Vagina (tissue), 2 donors: ENCODE measurements around the gene PIK3R5.

ENCODE experiments used
- CTCF ChIP-seq, 3 experiments: fragments of 450-650 bp in 2 of 3; fragments of 200-600 bp in 1 of 3; sonication (generic) in 1 of 3; IDR thresholded peaks; one replicate each; pipeline ENCODE4 v1.5.1; 2017 to 2019; ENCODE audit warnings: antibody characterized with exemption in 3 of 3, mild to moderate bottlenecking in 2 of 3, moderate library complexity in 2 of 3
- POLR2A ChIP-seq, 2 donors: fragments of 450-650 bp; IDR thresholded peaks; one replicate each; pipeline ENCODE4 v1.6.1; 2017; ENCODE audit warnings: antibody characterized with exemption in 2 of 2, mild to moderate bottlenecking in 2 of 2, moderate library complexity in 2 of 2
- POLR2AphosphoS5 ChIP-seq, 2 donors: sonication (generic); formaldehyde crosslinking; IDR thresholded peaks; one replicate each; pipeline ENCODE4 v1.9.0; 2017; ENCODE audit warnings: antibody characterized with exemption in 2 of 2, mild to moderate bottlenecking in 2 of 2, low read depth in 1 of 2; ENCODE audit not compliant: insufficient read depth in 1 of 2

DNA sequence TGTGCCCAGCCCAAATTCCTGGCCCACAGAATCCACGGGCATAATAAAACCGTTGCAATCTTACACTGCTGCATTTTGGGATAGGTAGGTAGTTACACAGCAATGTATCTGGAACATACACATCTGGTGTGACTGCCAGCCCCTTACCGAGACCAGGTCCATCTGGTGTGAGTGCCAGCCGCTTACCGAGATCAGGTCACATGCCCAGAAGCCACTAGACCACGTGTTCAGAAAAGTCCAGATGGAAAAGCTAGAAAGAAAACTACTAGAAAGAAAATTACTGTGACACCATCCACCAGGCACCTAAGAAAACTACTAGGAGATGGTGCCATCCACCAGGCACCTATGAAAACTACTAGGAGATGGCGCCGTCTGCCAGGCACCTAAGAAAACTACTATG is 19.4 kb downstream of the PIK3R5 start:
- no peak for TF ChIP-seq CTCF (IDR thresholded peaks at IDR 0.05)
- TF ChIP-seq POLR2AphosphoS5 (IDR thresholded peaks at IDR 0.05; ENCODE audit: insufficient read depth in 1 of 2, low read depth in 1 of 2): no peak
- TF ChIP-seq POLR2A (IDR thresholded peaks at IDR 0.05): no peak
